Measurements from ENCODE around the gene DAGLB. TPM values are rescaled to one million over a fixed set of nuclear protein-coding genes. Genes with fewer than 3 reads are reported as not detected.

Gene DAGLB
- total and polyA plus RNA-seq, 2 experiments from 2014 or later, result 26.7 to 31.7 TPM

GRCh38 chr7:6435486-6436384, 12.0 kb downstream of the DAGLB start:
- Histone ChIP-seq H3K4me2 (ENCODE audit: unreplicated experiment) (no peak overlapping the region), H3F3A (ENCODE audit: insufficient read depth) (peaks cover 25% of the 10 kb centered on the region), H3K36me3 (ENCODE audit: low read depth) (peaks cover 21% of the 10 kb centered on the region), H3K9me2 (ENCODE audit: insufficient read depth) (no peaks in the 10 kb centered on the region), H3K4me1 (ENCODE audit: insufficient read depth) (peaks cover 8% of the 10 kb centered on the region), H3K27ac (peak overlapping the region; percentile 16; the same call in 1 of the 2 replicates), H3K9ac (peak overlapping the region; percentile 42), H3K27me3 (replicated peaks; ENCODE audit: insufficient read depth) (no peaks in the 10 kb centered on the region), H3K79me2 (ENCODE audit: insufficient read depth) (peaks cover 98% of the 10 kb centered on the region), H4K20me1 (ENCODE audit: insufficient read depth) (no peaks in the 10 kb centered on the region; the same call in 1 of the 2 replicates), H3K4me3 (no peak overlapping the region), H2AFZ (peak overlapping the region; percentile 34; the same call in 1 of the 2 replicates), H3K9me3 (ENCODE audit: low read depth) (no peaks in the 10 kb centered on the region)
- 36 to 41% methylated on average over 27 of the region's 27 CpGs for WGBS, 2 experiments (ENCODE audit: low coverage in 1 of 2, low lambda C conversion rate in 2 of 2, missing lambda C conversion rate in 2 of 2)
- peak; percentile 85 for DNase-seq
- TF ChIP-seq EZH2phosphoT487 (IDR thresholded peaks at IDR 0.05; ENCODE audit: insufficient read depth, low read depth) (no peak), EZH2 (IDR thresholded peaks at IDR 0.05; ENCODE audit: insufficient read depth, poor library complexity, severe bottlenecking) (no peak)
- in situ Hi-C loops (cut with MboI), result no loop called here

DNA sequence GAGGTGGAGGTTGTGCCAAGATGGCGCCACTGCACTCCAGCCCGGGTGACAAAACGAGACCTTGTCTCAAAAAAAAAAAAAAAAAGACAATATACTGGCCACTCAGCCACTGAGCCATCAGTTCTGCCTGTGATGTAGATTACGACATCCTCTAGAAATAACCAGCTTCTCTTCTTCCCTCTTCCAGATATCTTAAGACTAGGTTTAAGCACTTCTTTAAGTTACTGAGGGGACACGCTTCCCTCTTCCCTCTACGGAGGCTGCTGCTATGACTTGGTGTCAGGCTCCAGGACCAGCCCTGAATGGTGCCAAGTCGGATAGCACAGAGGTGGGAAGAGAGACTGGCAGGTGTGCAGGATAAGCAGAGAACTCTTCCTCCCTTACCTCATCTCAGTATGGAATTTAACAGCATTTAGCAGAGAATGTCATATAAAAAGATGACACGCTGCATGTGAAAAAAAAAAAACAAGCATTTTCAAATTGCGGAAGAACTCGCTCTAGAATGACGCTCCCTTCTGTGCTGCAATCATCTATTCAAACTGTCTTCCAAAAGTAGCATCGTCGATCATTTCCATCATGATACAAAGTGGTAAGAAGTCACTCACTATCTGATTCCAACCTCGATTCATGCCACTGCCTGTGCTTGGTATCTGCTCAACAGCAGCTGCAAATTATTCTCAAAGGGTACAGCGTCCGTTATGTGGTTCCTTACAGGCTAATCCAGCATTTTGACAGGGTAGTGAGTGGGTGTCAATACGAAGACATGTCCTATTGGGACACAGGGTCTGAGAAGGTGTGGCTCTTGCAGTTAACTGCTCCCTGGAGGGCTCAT, 13.8 kb downstream of the DAGLB start:
- Histone ChIP-seq H3K27ac (no peak overlapping the region), H3K4me1 (ENCODE audit: insufficient read depth) (peaks cover 8% of the 10 kb centered on the region), H3F3A (ENCODE audit: insufficient read depth) (peaks cover 28% of the 10 kb centered on the region), H3K9ac (no peak overlapping the region), H3K27me3 (replicated peaks; ENCODE audit: insufficient read depth) (no peaks in the 10 kb centered on the region), H3K79me2 (ENCODE audit: insufficient read depth) (peaks cover 96% of the 10 kb centered on the region), H3K9me2 (ENCODE audit: insufficient read depth) (no peaks in the 10 kb centered on the region), H4K20me1 (ENCODE audit: insufficient read depth) (no peaks in the 10 kb centered on the region; the same call in 1 of the 2 replicates), H3K9me3 (ENCODE audit: low read depth) (no peaks in the 10 kb centered on the region), H3K4me2 (ENCODE audit: unreplicated experiment) (no peak overlapping the region), H2AFZ (no peak overlapping the region), H3K4me3 (no peak overlapping the region), H3K36me3 (ENCODE audit: low read depth) (peaks cover 31% of the 10 kb centered on the region)
- in situ Hi-C loops (cut with MboI), result no loop called here
- TF ChIP-seq EZH2phosphoT487 (IDR thresholded peaks at IDR 0.05; ENCODE audit: insufficient read depth, low read depth) (no peak), EZH2 (IDR thresholded peaks at IDR 0.05; ENCODE audit: insufficient read depth, poor library complexity, severe bottlenecking) (no peak)
- DNase-seq, result no peak
- 93 to 95% methylated on average over 17 of the region's 17 CpGs for WGBS, 2 experiments (ENCODE audit: low coverage in 1 of 2, low lambda C conversion rate in 2 of 2, missing lambda C conversion rate in 2 of 2)

DNA sequence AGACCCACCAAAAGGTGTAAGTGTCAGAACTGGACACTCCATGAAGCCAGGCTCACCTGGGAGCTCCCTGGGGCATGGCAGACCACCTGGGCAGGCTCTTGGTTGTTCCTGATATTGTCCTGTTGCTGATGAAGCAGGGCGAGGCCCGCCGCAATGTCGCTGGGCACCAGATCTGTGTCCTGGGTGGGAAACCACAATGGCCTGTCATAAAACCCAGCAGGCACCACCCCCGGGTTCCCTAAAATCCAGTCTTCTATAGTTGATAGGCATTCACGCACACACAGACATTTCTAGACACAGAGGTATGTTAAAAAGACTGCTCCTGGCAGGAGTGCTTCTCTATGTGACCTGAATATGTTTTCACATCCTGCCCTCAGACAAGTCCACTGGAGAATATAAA, 15.0 kb downstream of the DAGLB start:
- Histone ChIP-seq H3K4me2 (ENCODE audit: unreplicated experiment) (no peak overlapping the region), H3K27ac (no peak overlapping the region), H3K9me3 (ENCODE audit: low read depth) (no peaks in the 10 kb centered on the region), H3F3A (ENCODE audit: insufficient read depth) (peaks cover 28% of the 10 kb centered on the region), H3K4me3 (no peak overlapping the region), H4K20me1 (ENCODE audit: insufficient read depth) (no peaks in the 10 kb centered on the region; the same call in 1 of the 2 replicates), H3K9ac (no peak overlapping the region), H3K9me2 (ENCODE audit: insufficient read depth) (no peaks in the 10 kb centered on the region), H3K79me2 (ENCODE audit: insufficient read depth) (peaks cover 90% of the 10 kb centered on the region), H3K27me3 (replicated peaks; ENCODE audit: insufficient read depth) (no peaks in the 10 kb centered on the region), H3K36me3 (ENCODE audit: low read depth) (peaks cover 41% of the 10 kb centered on the region), H3K4me1 (ENCODE audit: insufficient read depth) (peaks cover 8% of the 10 kb centered on the region), H2AFZ (no peak overlapping the region)
- TF ChIP-seq EZH2 (IDR thresholded peaks at IDR 0.05; ENCODE audit: insufficient read depth, poor library complexity, severe bottlenecking) (no peak), EZH2phosphoT487 (IDR thresholded peaks at IDR 0.05; ENCODE audit: insufficient read depth, low read depth) (no peak)
- 97 to 99% methylated on average over 6 of the region's 6 CpGs for WGBS, 2 experiments (ENCODE audit: low coverage in 1 of 2, low lambda C conversion rate in 2 of 2, missing lambda C conversion rate in 2 of 2)
- DNase-seq, result no peak
- in situ Hi-C loops (cut with MboI), result no loop called here

DNA sequence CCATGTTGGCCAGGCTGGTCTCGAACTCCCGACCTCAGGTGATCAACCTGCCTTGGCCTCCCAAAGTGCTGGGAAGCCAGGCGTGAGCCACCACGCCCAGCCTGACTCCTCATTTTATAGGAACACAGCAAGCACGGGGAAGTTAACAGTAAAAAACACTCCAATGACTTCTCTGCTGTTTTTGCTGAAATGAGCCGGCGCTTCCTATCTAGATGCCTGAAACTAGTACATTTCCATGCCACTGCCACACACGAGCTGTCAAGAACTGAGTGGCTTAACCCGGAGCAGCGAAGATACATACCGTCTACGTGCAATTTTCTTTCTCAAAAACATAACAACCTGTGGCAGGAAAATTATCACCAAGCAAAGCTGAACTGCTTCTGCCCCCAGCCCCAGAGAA, 16.8 kb downstream of the DAGLB start:
- TF ChIP-seq EZH2phosphoT487 (IDR thresholded peaks at IDR 0.05; ENCODE audit: insufficient read depth, low read depth) (no peak), EZH2 (IDR thresholded peaks at IDR 0.05; ENCODE audit: insufficient read depth, poor library complexity, severe bottlenecking) (no peak)
- no peak overlapping the region for H3K4me3 ChIP-seq
- H3K9me3 ChIP-seq (ENCODE audit: low read depth), result no peaks in the 10 kb centered on the region
- no peaks in the 10 kb centered on the region; the same call in 1 of the 2 replicates for H4K20me1 ChIP-seq (ENCODE audit: insufficient read depth)
- in situ Hi-C loops (cut with MboI), result no loop called here
- peaks cover 53% of the 10 kb centered on the region for H3K36me3 ChIP-seq (ENCODE audit: low read depth)
- peaks cover 14% of the 10 kb centered on the region for H3F3A ChIP-seq (ENCODE audit: insufficient read depth)
- H3K4me2 ChIP-seq (ENCODE audit: unreplicated experiment), result no peak overlapping the region
- peaks cover 88% of the 10 kb centered on the region for H3K79me2 ChIP-seq (ENCODE audit: insufficient read depth)
- peaks cover 6% of the 10 kb centered on the region for H3K4me1 ChIP-seq (ENCODE audit: insufficient read depth)
- H2AFZ ChIP-seq, result no peak overlapping the region
- no peak overlapping the region for H3K9ac ChIP-seq
- DNase-seq, result no peak
- WGBS, 2 experiments (ENCODE audit: low coverage in 1 of 2, low lambda C conversion rate in 2 of 2, missing lambda C conversion rate in 2 of 2), result 97 to 98% methylated on average over 10 to 12 of the region's 12 CpGs
- H3K27ac ChIP-seq, result no peak overlapping the region
- H3K9me2 ChIP-seq (ENCODE audit: insufficient read depth), result no peaks in the 10 kb centered on the region
- no peaks in the 10 kb centered on the region for H3K27me3 ChIP-seq (replicated peaks; ENCODE audit: insufficient read depth)

All from GM23248 (cell line).